GM12891 (cell line): ENCODE results near the gene SLC44A2.
A peak's percentile ranks its signal among the peaks of the same experiment; 100 is the strongest.

ENCODE experiments used
- DNase-seq: peaks from one replicate; pipeline ENCODE4 v3.0.0; 2011; ENCODE audit warnings: low spot score; ENCODE audit not compliant: insufficient read length
- FAIRE-seq: peaks from 2 replicates; lab custom pipeline; 2011; peaks lifted over from hg19 to GRCh38; lab: Jason Lieb, UNC
- PAX5 ChIP-seq: IDR thresholded peaks from 2 replicates; pipeline ENCODE4 v1.6.1; 2011; ENCODE audit warnings: low read length, moderate library complexity, mild to moderate bottlenecking; ENCODE audit not compliant: insufficient read depth, severe bottlenecking
- POLR2A ChIP-seq: IDR thresholded peaks from 2 replicates; pipeline ENCODE4 v1.6.1; 2011; ENCODE audit warnings: low read depth, low read length, control low read depth
- POLR2AphosphoS5 ChIP-seq: IDR thresholded peaks from 2 replicates; pipeline ENCODE4 v1.6.1; 2011; ENCODE audit warnings: low read depth, low read length, control low read depth
- POU2F2 ChIP-seq: IDR thresholded peaks from 2 replicates; pipeline ENCODE4 v1.6.1; 2011; ENCODE audit warnings: low read depth, mild to moderate bottlenecking, control low read depth, low read length, moderate library complexity
- SPI1 ChIP-seq: IDR thresholded peaks from 2 replicates; pipeline ENCODE4 v1.6.1; 2011; ENCODE audit warnings: low read depth, low read length, control low read depth
- TAF1 ChIP-seq: IDR thresholded peaks from 2 replicates; pipeline ENCODE4 v1.6.1; 2011; ENCODE audit warnings: low read depth, low read length, control low read depth

The SLC44A2 gene

GRCh38 chr19:10644260-10645007, 19.1 kb downstream of the SLC44A2 start:
- DNase-seq (peak; percentile 84), FAIRE-seq (peak; percentile 87)
- TF ChIP-seq POLR2AphosphoS5 (no peak), PAX5 (no peak), SPI1 (no peak), TAF1 (no peak), POLR2A (no peak), POU2F2 (no peak)

GRCh38 chr19:10646456-10647159, 21.3 kb downstream of the SLC44A2 start:
- DNase-seq (no peak), FAIRE-seq (no peak)
- TF ChIP-seq POLR2AphosphoS5 (no peak), POLR2A (no peak), PAX5 (no peak), SPI1 (no peak), TAF1 (no peak), POU2F2 (no peak)

GRCh38 chr19:10648360-10648759, 23.0 kb downstream of the SLC44A2 start:
- no peak for DNase-seq
- no peak for FAIRE-seq
- no peak for TF ChIP-seq POU2F2
- no peak for TF ChIP-seq SPI1
- no peak for TF ChIP-seq POLR2A

GRCh38 chr19:10651851-10652250, 26.5 kb downstream of the SLC44A2 start:
- TF ChIP-seq TAF1 = no peak
- no peak for FAIRE-seq
- DNase-seq = no peak

- no peak for TF ChIP-seq POU2F2
- no peak for TF ChIP-seq POLR2AphosphoS5
- no peak for TF ChIP-seq POLR2A
- TF ChIP-seq TAF1 = no peak
- no peak for FAIRE-seq
- no peak for DNase-seq
Measured at GRCh38 chr19:10653482-10653731, 28.1 kb downstream of the SLC44A2 start.

GRCh38 chr19:10653732-10654609, 28.6 kb downstream of the SLC44A2 start, which contains the start of gene ILF3:
ILF3 (plus strand) TSS chr19:10654346; CDS start chr19:10670606, 16,260 bp downstream.
- DNase-seq = peak; percentile 89
- FAIRE-seq = peak; percentile 99
- TF ChIP-seq SPI1 (no peak), POLR2AphosphoS5 (peak; percentile 96), TAF1 (peak; percentile 93), POLR2A (peak; percentile 95), POU2F2 (peak; percentile 86; the same call in 1 of the 2 replicates)

GRCh38 chr19:10654610-10655456, 29.5 kb downstream of the SLC44A2 start:
- TF ChIP-seq POU2F2 (no peak), TAF1 (0 out of 2 replicates have a peak, but pooled peaks have one; percentile 13)
- DNase-seq (peak; percentile 75), FAIRE-seq (peak; percentile 13)

GRCh38 chr19:10655457-10656312, 30.3 kb downstream of the SLC44A2 start:
- FAIRE-seq = peak; percentile 56
- TF ChIP-seq TAF1 (no peak), PAX5 (no peak), POU2F2 (no peak)
- DNase-seq = no peak

- no peak for TF ChIP-seq PAX5
- no peak for TF ChIP-seq POLR2A
- TF ChIP-seq POLR2AphosphoS5 = no peak
- no peak for TF ChIP-seq TAF1
- no peak for TF ChIP-seq SPI1
- TF ChIP-seq POU2F2 = no peak
- FAIRE-seq = no peak
- DNase-seq = no peak
Measured at GRCh38 chr19:10660346-10660745, 35.0 kb downstream of the SLC44A2 start.
